Stimulated activated CD4-positive, alpha-beta T cell treated with anti-CD3 and anti-CD28 coated beads, Interleukin-1b, Interleukin-23, amount 100 ng/mL, for 4 hours (primary cell): ENCODE results near the gene DHRS4.
A peak's percentile ranks its signal among the peaks of the same experiment; 100 is the strongest.
"Not testable (repeated sequence)": the region's sequence is repeated elsewhere in the genome, so short reads cannot be mapped to it uniquely, and the experiment has no call there.

Experiments
- DNase-seq, 2 donors: peaks; one replicate each; pipeline ENCODE4 v3.0.0-alpha.2; 2020; ENCODE audit warnings: low read depth in 2 of 2

The DHRS4 gene

GRCh38 chr14:23984891-23985602 is 31.5 kb downstream of the DHRS4 start:
- no peak for DNase-seq

GRCh38 chr14:23988223-23988606 is 34.6 kb downstream of the DHRS4 start:
- DNase-seq, result not testable (repeated sequence)

- peak; percentile 59 to 78 for DNase-seq
These were observed 35.2 kb downstream of the DHRS4 start, which contains the start of gene DHRS4L2 for GRCh38 chr14:23988607-23989363. Gene DHRS4L2 (plus strand): TSS chr14:23988929. CDS start chr14:23988948, 19 bp downstream.

DNA sequence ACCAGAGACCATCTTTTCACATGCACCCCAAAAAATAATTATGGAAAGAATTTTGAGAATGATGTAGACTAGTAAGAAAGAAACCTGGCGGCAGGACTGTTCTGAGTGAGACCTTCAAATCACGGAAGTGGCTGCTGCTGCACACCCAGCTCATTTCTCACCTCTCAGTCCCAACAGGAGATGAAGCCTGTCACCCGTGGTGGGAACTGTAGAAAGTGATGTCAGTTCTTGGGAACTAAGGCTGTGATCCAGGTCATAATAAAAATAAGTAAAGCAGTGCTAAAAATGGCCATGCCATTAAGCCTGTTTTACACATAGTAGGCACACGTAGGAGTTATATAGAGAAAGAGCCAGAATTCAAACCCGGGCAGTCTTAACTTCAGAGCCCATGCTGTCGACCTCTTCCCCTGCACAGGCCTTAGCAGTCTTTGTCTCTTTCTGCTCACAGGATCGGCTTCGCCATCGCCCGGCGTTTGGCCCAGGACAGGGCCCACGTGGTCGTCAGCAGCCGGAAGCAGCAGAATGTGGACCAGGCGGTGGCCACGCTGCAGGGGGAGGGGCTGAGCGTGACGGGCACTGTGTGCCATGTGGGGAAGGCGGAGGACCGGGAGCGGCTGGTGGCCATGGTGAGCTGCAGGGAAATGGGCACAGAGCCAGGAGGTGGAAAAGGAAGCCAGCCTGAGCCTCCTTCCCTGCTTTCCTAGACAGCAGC is 36.3 kb downstream of the DHRS4 start:
- DNase-seq, result not testable (repeated sequence)

DNA sequence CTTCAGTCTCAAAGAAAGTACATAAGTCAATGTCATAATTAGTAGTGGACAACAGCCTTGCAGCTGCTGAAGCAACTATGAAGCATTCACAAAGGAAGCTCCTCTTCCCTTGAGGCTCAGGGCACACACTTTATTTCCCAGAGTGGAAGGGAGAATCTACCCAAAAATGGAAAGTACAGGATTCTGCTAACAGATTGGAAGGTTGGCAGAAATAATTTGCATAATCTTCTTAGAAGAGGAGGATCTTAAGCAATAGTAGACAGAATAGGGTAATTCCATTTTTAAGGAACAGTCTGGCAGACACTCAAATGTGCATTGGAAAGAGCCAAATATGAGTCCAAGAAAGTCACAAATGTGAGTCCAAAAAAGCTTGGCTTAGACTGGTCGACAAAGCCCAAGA is 37.4 kb downstream of the DHRS4 start:
- not testable (repeated sequence) for DNase-seq

GRCh38 chr14:23993042-23993441 is 39.5 kb downstream of the DHRS4 start:
- not testable (repeated sequence) for DNase-seq

GRCh38 chr14:23996009-23996408 is 42.4 kb downstream of the DHRS4 start:
- DNase-seq, result not testable (repeated sequence)

GRCh38 chr14:23996825-23997224 is 43.3 kb downstream of the DHRS4 start:
- not testable (repeated sequence) for DNase-seq

DNA sequence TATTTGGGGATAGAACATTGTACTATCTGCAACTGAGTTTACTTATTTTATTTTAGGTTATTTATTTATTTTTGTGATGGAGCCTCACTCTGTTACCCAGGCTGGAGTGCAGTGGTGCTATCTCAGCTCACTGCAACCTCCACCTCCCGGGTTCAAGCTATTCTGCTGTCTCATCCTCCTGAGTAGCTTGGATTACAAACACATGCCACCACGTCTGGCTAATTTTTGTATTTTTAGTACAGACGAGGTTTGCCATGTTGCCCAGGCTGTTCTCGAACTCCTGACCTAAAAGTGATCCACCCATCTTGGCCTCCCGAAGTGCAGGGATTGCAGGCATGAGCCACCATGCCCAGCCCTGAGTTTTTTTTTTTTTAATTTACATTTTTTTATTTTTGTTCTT is 46.1 kb downstream of the DHRS4 start:
- not testable (repeated sequence) for DNase-seq

GRCh38 chr14:24001078-24001477 is 47.5 kb downstream of the DHRS4 start:
- not testable (repeated sequence) for DNase-seq

GRCh38 chr14:24001679-24002078 is 48.1 kb downstream of the DHRS4 start:
- DNase-seq, result not testable (repeated sequence)

GRCh38 chr14:24006471-24006816 is 52.9 kb downstream of the DHRS4 start:
- DNase-seq, result not testable (repeated sequence)

- DNase-seq, result peak; percentile 42 to 70
These were observed 53.5 kb downstream of the DHRS4 start for GRCh38 chr14:24006817-24007652.

- no peak for DNase-seq
These were observed 57.5 kb downstream of the DHRS4 start for GRCh38 chr14:24011051-24011450.

GRCh38 chr14:24012726-24013273 is 59.2 kb downstream of the DHRS4 start:
- not testable (repeated sequence) for DNase-seq

DNA sequence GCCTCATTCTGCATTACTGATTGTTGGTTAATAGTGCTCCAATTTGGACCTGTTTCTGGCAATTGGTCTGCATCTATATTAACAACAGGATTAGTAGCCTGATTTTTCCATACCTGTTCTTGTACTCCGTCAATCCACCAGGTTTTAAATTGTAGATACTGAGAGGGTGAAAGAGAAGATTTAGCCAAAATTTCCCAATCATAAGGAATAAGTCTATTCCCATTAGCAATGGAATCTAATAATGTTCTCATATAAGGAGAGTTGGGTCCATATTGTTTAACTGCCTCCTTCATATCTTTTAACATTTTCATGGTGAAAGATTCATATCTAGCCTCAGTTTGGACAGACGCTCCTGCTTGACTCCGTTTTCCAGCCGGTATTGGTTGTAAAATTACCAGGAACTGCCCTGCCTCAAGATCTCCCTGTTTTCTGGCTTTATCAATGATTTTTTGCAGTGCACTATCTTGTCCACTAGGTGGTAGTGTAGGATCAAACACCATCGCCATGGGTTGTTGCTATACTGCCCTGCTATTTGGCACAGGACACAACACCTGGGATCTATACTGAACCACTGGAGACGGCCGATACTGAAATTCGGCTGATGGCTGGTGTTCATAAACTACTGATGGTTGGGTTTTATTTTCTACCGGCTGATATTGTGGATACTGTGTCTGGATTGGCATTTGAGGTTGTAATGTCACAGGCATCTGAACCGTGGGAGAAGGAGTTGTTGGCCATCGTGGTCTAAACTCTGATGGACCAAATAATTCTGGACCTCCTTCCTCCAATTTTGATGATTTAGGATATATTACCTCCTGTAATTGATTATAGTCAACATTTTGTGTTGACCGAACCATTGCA is 60.3 kb downstream of the DHRS4 start:
- peak in 1 of 2 donors; percentile 48 for DNase-seq

DNA sequence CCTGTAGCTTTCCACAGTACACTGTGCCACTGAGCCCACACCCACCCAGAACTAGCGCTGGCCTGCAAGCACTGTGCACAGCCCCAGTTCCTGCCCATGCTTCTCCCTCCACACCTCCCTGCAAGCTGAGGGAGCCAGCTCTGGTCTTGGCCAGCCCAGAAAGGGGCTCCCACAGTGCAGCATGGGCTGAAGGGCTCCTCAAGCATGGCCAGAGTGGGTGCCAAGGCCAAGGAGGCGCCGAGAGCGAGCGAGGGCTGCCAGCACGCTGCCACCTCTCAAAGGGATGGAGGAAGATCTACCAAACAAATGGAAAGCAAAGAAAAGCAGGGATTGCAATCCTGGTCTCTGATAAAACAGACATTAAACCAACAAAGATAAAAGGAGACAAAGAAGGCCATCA is 62.2 kb downstream of the DHRS4 start:
- DNase-seq, result not testable (repeated sequence)
